Measurements from ENCODE around the gene UCP3.

UCP3 gene

GRCh38 chr11:74019104-74019738 is 10.3 kb upstream of the UCP3 start:
- peaks cover 0 to 4% of the 10 kb centered on the region in 2 donors for H3K36me3 ChIP-seq (ENCODE audit: control insufficient read depth in 1 of 2, insufficient read depth in 2 of 2, low read length in 2 of 2)
- H3K9ac ChIP-seq (ENCODE audit: low read depth in 1 of 2, low read length in 2 of 2) = peak overlapping the region; percentile 18 to 54
- no peaks in the 10 kb centered on the region for H3K27me3 ChIP-seq (ENCODE audit: control insufficient read depth in 1 of 2, insufficient read depth in 2 of 2, low read length in 2 of 2)
- H3K4me1 ChIP-seq (ENCODE audit: control insufficient read depth in 1 of 2, insufficient read depth in 2 of 2, low read length in 2 of 2) = peaks cover 46 to 61% of the 10 kb centered on the region in 2 donors
- H3K9me3 ChIP-seq (ENCODE audit: control insufficient read depth in 1 of 2, low read length in 2 of 2) = no peaks in the 10 kb centered on the region
- peak overlapping the region; percentile 83 for H3K27ac ChIP-seq (ENCODE audit: low read depth, low read length)
- peak overlapping the region; percentile 13 for H3K4me3 ChIP-seq (ENCODE audit: low read depth in 1 of 2, low read length in 2 of 2)

GRCh38 chr11:74018331-74019005 is 9.6 kb upstream of the UCP3 start:
- no peaks in the 10 kb centered on the region for H3K27me3 ChIP-seq (ENCODE audit: control insufficient read depth in 1 of 2, insufficient read depth in 2 of 2, low read length in 2 of 2)
- peaks cover 48 to 55% of the 10 kb centered on the region in 2 donors for H3K4me1 ChIP-seq (ENCODE audit: control insufficient read depth in 1 of 2, insufficient read depth in 2 of 2, low read length in 2 of 2)
- H3K9me3 ChIP-seq (ENCODE audit: control insufficient read depth in 1 of 2, low read length in 2 of 2) = no peaks in the 10 kb centered on the region
- peak overlapping the region; percentile 83 for H3K27ac ChIP-seq (ENCODE audit: low read depth, low read length)
- peak overlapping the region; percentile 13 for H3K4me3 ChIP-seq (ENCODE audit: low read depth in 1 of 2, low read length in 2 of 2)
- peak overlapping the region; percentile 18 to 54 for H3K9ac ChIP-seq (ENCODE audit: low read depth in 1 of 2, low read length in 2 of 2)
- peaks cover 0 to 12% of the 10 kb centered on the region in 2 donors for H3K36me3 ChIP-seq (ENCODE audit: control insufficient read depth in 1 of 2, insufficient read depth in 2 of 2, low read length in 2 of 2)

- H3K27me3 ChIP-seq (ENCODE audit: control insufficient read depth in 1 of 2, insufficient read depth in 2 of 2, low read length in 2 of 2) = no peaks in the 10 kb centered on the region
- no peak overlapping the region for H3K27ac ChIP-seq (ENCODE audit: low read depth, low read length)
- H3K9ac ChIP-seq (ENCODE audit: low read depth in 1 of 2, low read length in 2 of 2) = no peak overlapping the region
- H3K9me3 ChIP-seq (ENCODE audit: control insufficient read depth in 1 of 2, low read length in 2 of 2) = no peaks in the 10 kb centered on the region
- H3K4me1 ChIP-seq (ENCODE audit: control insufficient read depth in 1 of 2, insufficient read depth in 2 of 2, low read length in 2 of 2) = peaks cover 44 to 51% of the 10 kb centered on the region in 2 donors
- no peak overlapping the region for H3K4me3 ChIP-seq (ENCODE audit: low read depth in 1 of 2, low read length in 2 of 2)
- peaks cover 0 to 14% of the 10 kb centered on the region in 2 donors for H3K36me3 ChIP-seq (ENCODE audit: control insufficient read depth in 1 of 2, insufficient read depth in 2 of 2, low read length in 2 of 2)
Observed at GRCh38 chr11:74017631-74018030, 8.7 kb upstream of the UCP3 start.

GRCh38 chr11:74015919-74016684 is 7.2 kb upstream of the UCP3 start:
- no peak overlapping the region for H3K9ac ChIP-seq (ENCODE audit: low read depth in 1 of 2, low read length in 2 of 2)
- H3K36me3 ChIP-seq (ENCODE audit: control insufficient read depth in 1 of 2, insufficient read depth in 2 of 2, low read length in 2 of 2) = peaks cover 0 to 14% of the 10 kb centered on the region in 2 donors
- H3K27ac ChIP-seq (ENCODE audit: low read depth, low read length) = no peak overlapping the region
- H3K4me1 ChIP-seq (ENCODE audit: control insufficient read depth in 1 of 2, insufficient read depth in 2 of 2, low read length in 2 of 2) = peaks cover 47 to 48% of the 10 kb centered on the region in 2 donors
- no peaks in the 10 kb centered on the region for H3K27me3 ChIP-seq (ENCODE audit: control insufficient read depth in 1 of 2, insufficient read depth in 2 of 2, low read length in 2 of 2)
- H3K4me3 ChIP-seq (ENCODE audit: low read depth in 1 of 2, low read length in 2 of 2) = no peak overlapping the region
- H3K9me3 ChIP-seq (ENCODE audit: control insufficient read depth in 1 of 2, low read length in 2 of 2) = no peaks in the 10 kb centered on the region

- Histone ChIP-seq H3K27me3 (ENCODE audit: control insufficient read depth in 1 of 2, insufficient read depth in 2 of 2, low read length in 2 of 2) (no peaks in the 10 kb centered on the region), H3K9me3 (ENCODE audit: control insufficient read depth in 1 of 2, low read length in 2 of 2) (no peaks in the 10 kb centered on the region), H3K4me3 (ENCODE audit: low read depth in 1 of 2, low read length in 2 of 2) (no peak overlapping the region), H3K36me3 (ENCODE audit: control insufficient read depth in 1 of 2, insufficient read depth in 2 of 2, low read length in 2 of 2) (peaks cover 0 to 14% of the 10 kb centered on the region in 2 donors), H3K9ac (ENCODE audit: low read depth in 1 of 2, low read length in 2 of 2) (no peak overlapping the region), H3K27ac (ENCODE audit: low read depth, low read length) (no peak overlapping the region), H3K4me1 (ENCODE audit: control insufficient read depth in 1 of 2, insufficient read depth in 2 of 2, low read length in 2 of 2) (peaks cover 47 to 52% of the 10 kb centered on the region in 2 donors)
Observed at GRCh38 chr11:74014880-74015279, 6.0 kb upstream of the UCP3 start.

GRCh38 chr11:74013141-74013540 is 4.3 kb upstream of the UCP3 start:
- H3K9ac ChIP-seq (ENCODE audit: low read depth in 1 of 2, low read length in 2 of 2) = no peak overlapping the region
- no peak overlapping the region for H3K27ac ChIP-seq (ENCODE audit: low read depth, low read length)
- no peaks in the 10 kb centered on the region for H3K27me3 ChIP-seq (ENCODE audit: control insufficient read depth in 1 of 2, insufficient read depth in 2 of 2, low read length in 2 of 2)
- no peak overlapping the region for H3K4me3 ChIP-seq (ENCODE audit: low read depth in 1 of 2, low read length in 2 of 2)
- H3K4me1 ChIP-seq (ENCODE audit: control insufficient read depth in 1 of 2, insufficient read depth in 2 of 2, low read length in 2 of 2) = peaks cover 39 to 51% of the 10 kb centered on the region in 2 donors
- peaks cover 0 to 14% of the 10 kb centered on the region in 2 donors for H3K36me3 ChIP-seq (ENCODE audit: control insufficient read depth in 1 of 2, insufficient read depth in 2 of 2, low read length in 2 of 2)
- no peaks in the 10 kb centered on the region for H3K9me3 ChIP-seq (ENCODE audit: control insufficient read depth in 1 of 2, low read length in 2 of 2)

GRCh38 chr11:74012074-74012809 is 3.4 kb upstream of the UCP3 start:
- H3K9ac ChIP-seq (ENCODE audit: low read depth in 1 of 2, low read length in 2 of 2) = peak overlapping the region in 1 of 2 donors; percentile 21
- peaks cover 32 to 45% of the 10 kb centered on the region in 2 donors for H3K4me1 ChIP-seq (ENCODE audit: control insufficient read depth in 1 of 2, insufficient read depth in 2 of 2, low read length in 2 of 2)
- no peaks in the 10 kb centered on the region for H3K27me3 ChIP-seq (ENCODE audit: control insufficient read depth in 1 of 2, insufficient read depth in 2 of 2, low read length in 2 of 2)
- no peak overlapping the region for H3K27ac ChIP-seq (ENCODE audit: low read depth, low read length)
- H3K9me3 ChIP-seq (ENCODE audit: control insufficient read depth in 1 of 2, low read length in 2 of 2) = no peaks in the 10 kb centered on the region
- peaks cover 0 to 14% of the 10 kb centered on the region in 2 donors for H3K36me3 ChIP-seq (ENCODE audit: control insufficient read depth in 1 of 2, insufficient read depth in 2 of 2, low read length in 2 of 2)
- no peak overlapping the region for H3K4me3 ChIP-seq (ENCODE audit: low read depth in 1 of 2, low read length in 2 of 2)

GRCh38 chr11:74011360-74012073 is 2.6 kb upstream of the UCP3 start:
- Histone ChIP-seq H3K27ac (ENCODE audit: low read depth, low read length) (no peak overlapping the region), H3K4me1 (ENCODE audit: control insufficient read depth in 1 of 2, insufficient read depth in 2 of 2, low read length in 2 of 2) (peaks cover 26 to 44% of the 10 kb centered on the region in 2 donors), H3K36me3 (ENCODE audit: control insufficient read depth in 1 of 2, insufficient read depth in 2 of 2, low read length in 2 of 2) (peaks cover 0 to 14% of the 10 kb centered on the region in 2 donors), H3K9ac (ENCODE audit: low read depth in 1 of 2, low read length in 2 of 2) (peak overlapping the region in 1 of 2 donors; percentile 21), H3K27me3 (ENCODE audit: control insufficient read depth in 1 of 2, insufficient read depth in 2 of 2, low read length in 2 of 2) (no peaks in the 10 kb centered on the region), H3K4me3 (ENCODE audit: low read depth in 1 of 2, low read length in 2 of 2) (no peak overlapping the region), H3K9me3 (ENCODE audit: control insufficient read depth in 1 of 2, low read length in 2 of 2) (no peaks in the 10 kb centered on the region)
